ENCODE results near the gene B3GAT1.

B3GAT1 gene

DNA sequence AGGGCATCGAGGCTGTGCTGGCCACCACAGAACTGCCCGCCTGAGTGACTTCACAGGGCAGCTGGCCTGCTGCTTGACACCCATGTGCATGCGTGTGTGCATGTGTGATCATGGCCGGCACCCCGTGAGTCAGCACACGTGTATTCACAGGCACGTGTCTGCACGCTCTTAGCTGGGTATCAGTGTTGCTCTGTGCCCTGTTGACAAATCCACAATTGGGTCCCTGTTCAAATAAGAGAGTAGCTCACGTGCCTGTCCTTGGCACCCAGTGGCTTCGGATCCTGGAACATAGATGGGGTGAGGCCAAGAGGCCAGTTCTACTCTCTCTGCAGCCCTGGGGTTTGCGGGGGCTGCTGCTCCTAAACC lies 14.0 kb downstream of the B3GAT1 start:
- ChIA-PET POLR2A (no interaction called here), CTCF (no interaction called here)
- no peak for DNase-seq (ENCODE audit: extremely low spot score)
- TF ChIP-seq SP1 (IDR thresholded peaks at IDR 0.05) = no peak
- TF ChIP-seq LEF1 (IDR thresholded peaks at IDR 0.05; ENCODE audit: borderline replicate concordance) = no peak
- TF ChIP-seq, protein P1, sequence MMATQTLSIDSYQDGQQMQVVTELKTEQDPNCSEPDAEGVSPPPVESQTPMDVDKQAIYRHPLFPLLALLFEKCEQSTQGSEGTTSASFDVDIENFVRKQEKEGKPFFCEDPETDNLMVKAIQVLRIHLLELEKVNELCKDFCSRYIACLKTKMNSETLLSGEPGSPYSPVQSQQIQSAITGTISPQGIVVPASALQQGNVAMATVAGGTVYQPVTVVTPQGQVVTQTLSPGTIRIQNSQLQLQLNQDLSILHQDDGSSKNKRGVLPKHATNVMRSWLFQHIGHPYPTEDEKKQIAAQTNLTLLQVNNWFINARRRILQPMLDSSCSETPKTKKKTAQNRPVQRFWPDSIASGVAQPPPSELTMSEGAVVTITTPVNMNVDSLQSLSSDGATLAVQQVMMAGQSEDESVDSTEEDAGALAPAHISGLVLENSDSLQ (IDR thresholded peaks at IDR 0.05) = no peak
- no peak for TF ChIP-seq L3MBTL2 (conservative IDR thresholded peaks at IDR 0.05)
- no peak for TF ChIP-seq CTBP1 (IDR thresholded peaks at IDR 0.05; ENCODE audit: borderline replicate concordance)
- TF ChIP-seq FOXM1 (IDR thresholded peaks at IDR 0.05; ENCODE audit: borderline replicate concordance) = no peak
- TF ChIP-seq ZNF384 (IDR thresholded peaks at IDR 0.05) = no peak
- no peak for TF ChIP-seq HDGF (IDR thresholded peaks at IDR 0.05; ENCODE audit: borderline replicate concordance)
- TF ChIP-seq SUZ12 (IDR thresholded peaks at IDR 0.05) = no peak
- TF ChIP-seq BHLHE40 (IDR thresholded peaks at IDR 0.05; ENCODE audit: borderline replicate concordance) = no peak
- TF ChIP-seq ELF4 (IDR thresholded peaks at IDR 0.05) = no peak
- no peak for TF ChIP-seq NFRKB (IDR thresholded peaks at IDR 0.05)
- TF ChIP-seq TARDBP (IDR thresholded peaks at IDR 0.05) = no peak
- no peak for TF ChIP-seq FOXK2 (IDR thresholded peaks at IDR 0.05)
- no peak for TF ChIP-seq FOXA1 (IDR thresholded peaks at IDR 0.05)
- no peak for TF ChIP-seq ARNT (IDR thresholded peaks at IDR 0.05)

DNA sequence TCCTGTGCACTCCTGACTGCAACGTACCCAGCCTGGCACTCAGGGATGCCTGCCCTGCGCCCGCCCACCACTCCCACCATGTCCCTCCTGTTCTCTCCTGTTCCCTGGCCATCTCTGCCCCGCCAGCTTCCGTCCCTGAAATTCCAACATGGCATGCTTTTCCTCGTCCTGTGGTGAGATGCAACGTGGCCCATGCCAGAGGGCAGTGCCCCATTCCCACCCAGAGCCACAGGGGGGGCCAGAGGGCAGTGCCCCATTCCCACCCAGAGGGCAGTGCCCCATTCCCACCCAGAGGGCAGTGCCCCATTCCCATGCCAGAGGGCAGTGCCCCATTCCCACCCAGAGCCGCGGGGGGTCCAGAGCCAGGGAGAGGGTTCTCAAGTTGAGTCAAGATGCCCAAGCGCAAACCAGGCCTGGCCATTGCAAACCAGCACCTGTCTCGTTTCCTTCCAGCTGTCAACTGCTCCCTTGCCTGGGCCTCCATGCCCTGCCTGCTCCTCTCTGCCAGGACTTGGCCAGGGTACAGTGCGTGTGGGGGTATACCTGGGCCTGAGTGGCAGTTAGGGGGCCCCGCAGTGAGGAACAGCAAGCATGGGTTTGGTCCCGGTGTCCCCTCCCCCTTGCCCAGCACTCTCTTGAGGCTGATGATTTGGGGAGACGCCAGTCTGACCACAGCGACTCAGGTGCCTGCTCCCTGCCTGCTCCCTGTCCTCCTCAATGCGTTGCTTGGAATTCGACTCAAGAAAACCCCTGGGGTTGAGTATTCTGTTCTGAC lies 14.6 kb downstream of the B3GAT1 start:
- no peak for DNase-seq (ENCODE audit: extremely low spot score)
- TF ChIP-seq SP1 (IDR thresholded peaks at IDR 0.05) (no peak), TARDBP (IDR thresholded peaks at IDR 0.05) (no peak), NFRKB (IDR thresholded peaks at IDR 0.05) (no peak), FOXA1 (IDR thresholded peaks at IDR 0.05) (no peak), FOXM1 (IDR thresholded peaks at IDR 0.05; ENCODE audit: borderline replicate concordance) (no peak), ELF4 (IDR thresholded peaks at IDR 0.05) (no peak), L3MBTL2 (conservative IDR thresholded peaks at IDR 0.05) (no peak), HDGF (IDR thresholded peaks at IDR 0.05; ENCODE audit: borderline replicate concordance) (no peak), SUZ12 (IDR thresholded peaks at IDR 0.05) (no peak), ZNF384 (IDR thresholded peaks at IDR 0.05) (no peak), CTBP1 (IDR thresholded peaks at IDR 0.05; ENCODE audit: borderline replicate concordance) (no peak), FOXK2 (IDR thresholded peaks at IDR 0.05) (no peak), BHLHE40 (IDR thresholded peaks at IDR 0.05; ENCODE audit: borderline replicate concordance) (no peak), LEF1 (IDR thresholded peaks at IDR 0.05; ENCODE audit: borderline replicate concordance) (no peak), ARNT (IDR thresholded peaks at IDR 0.05) (no peak)
- TF ChIP-seq, protein P1 (IDR thresholded peaks at IDR 0.05) = no peak
- POLR2A ChIA-PET = no interaction called here
- CTCF ChIA-PET = no interaction called here

DNA sequence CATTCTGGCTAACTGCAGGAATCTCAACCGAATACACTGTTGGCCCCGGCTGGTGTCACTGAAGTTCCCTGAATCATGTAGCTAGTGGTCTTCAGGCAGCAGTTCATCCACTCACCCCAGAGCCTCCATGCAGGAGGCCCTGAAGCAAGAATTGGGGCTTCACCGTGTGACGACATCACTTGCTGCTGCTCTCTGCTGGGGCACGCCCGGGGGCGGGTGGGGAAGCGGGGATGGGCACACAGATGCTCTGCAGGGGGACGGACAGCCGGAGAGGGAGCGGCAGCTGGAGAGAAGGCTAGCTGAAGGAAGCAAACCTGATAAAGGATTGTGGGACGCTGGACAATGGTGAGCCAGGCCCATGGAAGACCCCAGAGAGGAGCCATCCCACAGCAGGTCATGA lies 17.0 kb downstream of the B3GAT1 start:
- ChIA-PET CTCF (no interaction called here), POLR2A (no interaction called here)
- TF ChIP-seq LEF1 (IDR thresholded peaks at IDR 0.05; ENCODE audit: borderline replicate concordance) (no peak), FOXK2 (IDR thresholded peaks at IDR 0.05) (no peak), SP1 (IDR thresholded peaks at IDR 0.05) (no peak), ELF4 (IDR thresholded peaks at IDR 0.05) (no peak), BHLHE40 (IDR thresholded peaks at IDR 0.05; ENCODE audit: borderline replicate concordance) (no peak), ARNT (IDR thresholded peaks at IDR 0.05) (no peak), SUZ12 (IDR thresholded peaks at IDR 0.05) (no peak)
- DNase-seq (ENCODE audit: extremely low spot score) = no peak

DNA sequence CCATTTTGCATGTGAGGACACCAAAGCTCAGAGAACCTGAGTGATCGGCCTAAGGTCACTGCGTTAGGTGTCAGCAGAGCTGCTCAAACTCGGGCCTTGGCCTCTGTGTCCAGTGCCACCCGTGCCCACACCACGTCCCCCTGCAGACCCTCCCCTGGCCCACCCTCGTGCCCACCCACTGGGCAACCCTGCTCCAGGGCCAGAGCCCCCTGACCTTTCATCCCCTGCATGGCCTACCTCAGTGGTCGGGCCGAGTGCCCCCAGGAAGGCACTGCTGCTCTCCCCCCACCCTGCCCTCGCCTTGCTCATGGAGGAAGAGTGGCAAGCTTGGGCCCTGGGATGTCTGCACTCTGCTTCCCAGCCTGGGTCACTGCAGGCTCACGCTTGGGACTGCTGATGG lies 17.7 kb downstream of the B3GAT1 start:
- CTCF ChIA-PET = no interaction called here
- TF ChIP-seq TARDBP (IDR thresholded peaks at IDR 0.05) = no peak
- DNase-seq (ENCODE audit: extremely low spot score) = no peak
- POLR2A ChIA-PET = no interaction called here

DNA sequence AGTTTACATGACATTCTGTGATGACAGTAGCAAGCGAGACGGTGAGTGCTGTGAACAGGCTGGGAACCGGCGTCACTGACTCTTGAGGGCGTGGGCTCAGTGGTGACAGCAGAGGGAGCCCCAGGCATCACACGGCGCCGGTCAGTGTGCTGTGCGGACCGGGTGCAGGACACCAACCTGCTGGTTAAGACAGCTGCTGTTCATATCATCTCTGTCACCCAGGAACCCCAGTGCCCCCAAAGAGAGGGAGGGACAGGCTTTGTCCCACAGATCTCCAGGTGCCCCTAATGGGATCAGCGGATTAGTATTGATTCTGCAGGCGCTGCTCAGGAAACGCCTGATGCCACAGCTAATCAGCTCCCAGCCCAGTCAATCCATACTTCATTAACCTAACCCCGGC lies 18.4 kb downstream of the B3GAT1 start:
- ChIA-PET POLR2A (no interaction called here), CTCF (no interaction called here)
- TF ChIP-seq HDGF (IDR thresholded peaks at IDR 0.05; ENCODE audit: borderline replicate concordance) (no peak), L3MBTL2 (conservative IDR thresholded peaks at IDR 0.05) (no peak), ZNF384 (IDR thresholded peaks at IDR 0.05) (no peak), SUZ12 (IDR thresholded peaks at IDR 0.05) (no peak), FOXK2 (IDR thresholded peaks at IDR 0.05) (no peak), FOXA1 (IDR thresholded peaks at IDR 0.05) (no peak), TARDBP (IDR thresholded peaks at IDR 0.05) (no peak), ARNT (IDR thresholded peaks at IDR 0.05) (no peak), LEF1 (IDR thresholded peaks at IDR 0.05; ENCODE audit: borderline replicate concordance) (no peak), SP1 (IDR thresholded peaks at IDR 0.05) (no peak), BHLHE40 (IDR thresholded peaks at IDR 0.05; ENCODE audit: borderline replicate concordance) (no peak), CTBP1 (IDR thresholded peaks at IDR 0.05; ENCODE audit: borderline replicate concordance) (no peak), FOXM1 (IDR thresholded peaks at IDR 0.05; ENCODE audit: borderline replicate concordance) (no peak), NFRKB (IDR thresholded peaks at IDR 0.05) (no peak), ELF4 (IDR thresholded peaks at IDR 0.05) (no peak)
- TF ChIP-seq, protein P1 (IDR thresholded peaks at IDR 0.05) = no peak
- DNase-seq (ENCODE audit: extremely low spot score) = peak; percentile 51

DNA sequence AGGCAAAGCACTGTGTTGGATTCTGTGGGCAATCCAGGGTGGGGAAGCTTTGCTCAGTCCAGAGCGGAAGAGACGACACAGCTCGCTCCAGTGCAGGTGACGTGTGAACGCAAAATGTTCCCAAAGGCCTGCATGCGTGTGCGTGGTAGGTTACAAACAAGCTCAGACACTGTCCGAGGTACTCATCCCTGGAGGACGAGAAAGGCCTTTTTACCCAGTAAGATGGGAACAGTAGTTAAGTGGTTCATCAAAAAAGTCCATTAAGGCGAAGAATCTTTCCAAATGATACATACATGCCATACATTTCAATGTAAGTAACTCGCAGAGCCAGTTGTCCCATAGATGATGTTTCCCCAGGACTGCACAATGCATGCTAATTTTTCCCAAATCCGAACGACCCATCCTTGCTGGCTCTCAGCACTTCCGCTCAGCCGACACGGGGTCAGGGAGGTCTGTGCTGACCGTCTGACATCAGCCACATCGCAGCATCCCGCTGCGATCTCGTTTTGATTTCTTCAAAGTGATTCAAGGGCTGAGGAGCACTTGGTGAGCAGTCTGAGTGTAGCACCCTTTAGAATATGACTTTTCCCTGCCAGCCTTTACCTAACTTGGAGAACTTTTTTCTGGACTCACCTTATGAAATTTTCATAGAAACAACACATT lies 19.0 kb downstream of the B3GAT1 start:
- POLR2A ChIA-PET = no interaction called here

More for the DNA sequence above, 19.0 kb downstream of the B3GAT1 start:
- TF ChIP-seq SUZ12 (IDR thresholded peaks at IDR 0.05) = no peak
- TF ChIP-seq ZNF384 (IDR thresholded peaks at IDR 0.05) = no peak
- TF ChIP-seq FOXK2 (IDR thresholded peaks at IDR 0.05) = no peak
- TF ChIP-seq NFRKB (IDR thresholded peaks at IDR 0.05) = no peak
- TF ChIP-seq ARNT (IDR thresholded peaks at IDR 0.05) = no peak
- TF ChIP-seq, protein P1 (IDR thresholded peaks at IDR 0.05) = no peak
- TF ChIP-seq HDGF (IDR thresholded peaks at IDR 0.05; ENCODE audit: borderline replicate concordance) = no peak
- no peak for TF ChIP-seq SP1 (IDR thresholded peaks at IDR 0.05)
- no peak for TF ChIP-seq BHLHE40 (IDR thresholded peaks at IDR 0.05; ENCODE audit: borderline replicate concordance)
- CTCF ChIA-PET = no interaction called here
- DNase-seq (ENCODE audit: extremely low spot score) = no peak

Data from HEK293T (cell line).